Stimulated activated CD4-positive, alpha-beta T cell treated with anti-CD3 and anti-CD28 coated beads, TNF-alpha, amount 100 ng/mL, for 24 hours (primary cell): Measurements from ENCODE around the gene TRAPPC4.
"Not testable (repeated sequence)": the region's sequence is repeated elsewhere in the genome, so short reads cannot be mapped to it uniquely, and the experiment has no call there.

Source experiments
- DNase-seq, 3 experiments: peaks; one replicate each; pipeline ENCODE4 v3.0.0-alpha.2; 2020; ENCODE audit warnings: low read depth in 3 of 3

TRAPPC4 gene, protein sequence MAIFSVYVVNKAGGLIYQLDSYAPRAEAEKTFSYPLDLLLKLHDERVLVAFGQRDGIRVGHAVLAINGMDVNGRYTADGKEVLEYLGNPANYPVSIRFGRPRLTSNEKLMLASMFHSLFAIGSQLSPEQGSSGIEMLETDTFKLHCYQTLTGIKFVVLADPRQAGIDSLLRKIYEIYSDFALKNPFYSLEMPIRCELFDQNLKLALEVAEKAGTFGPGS

DNA sequence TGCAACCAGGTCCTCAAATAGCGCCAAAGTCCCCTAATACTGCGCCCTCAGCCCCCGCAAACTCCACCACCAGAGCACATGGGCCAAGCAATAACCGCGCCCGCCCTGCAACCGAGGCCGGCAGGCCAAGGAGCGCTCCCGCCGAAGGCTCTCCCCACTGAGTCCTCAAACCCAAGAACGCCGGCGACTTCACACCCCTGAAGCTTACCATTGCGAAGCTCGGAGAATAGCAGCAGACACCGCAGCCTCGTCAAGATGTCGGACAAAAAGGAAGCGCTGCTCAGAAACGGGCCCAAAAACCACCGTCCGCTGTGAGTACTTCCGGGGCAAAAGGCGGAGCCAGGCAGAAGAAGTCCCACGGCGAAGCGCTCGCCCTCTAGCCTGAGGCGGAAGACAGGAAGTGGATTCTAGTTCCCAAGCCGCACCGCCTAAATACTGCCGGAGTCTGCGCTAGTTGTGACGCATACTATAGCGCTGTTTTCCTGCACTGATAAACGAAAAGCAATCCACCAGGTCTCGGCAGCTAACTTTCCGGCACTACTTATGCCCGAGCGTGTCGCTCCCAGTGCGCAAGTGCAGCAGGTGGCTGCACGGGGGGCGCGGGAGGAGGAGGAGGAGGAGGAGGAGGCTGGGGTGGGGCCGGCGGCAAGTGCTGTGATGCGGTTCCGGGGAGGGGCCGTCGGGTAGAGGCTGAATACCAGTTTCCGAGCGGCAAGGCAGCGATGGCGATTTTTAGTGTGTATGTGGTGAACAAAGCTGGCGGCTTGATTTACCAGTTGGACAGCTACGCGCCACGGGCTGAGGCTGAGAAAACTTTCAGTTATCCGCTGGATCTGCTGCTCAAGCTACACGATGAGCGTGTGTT lies at the start of gene TRAPPC4, which contains the start of gene RPS25:
TRAPPC4 (plus strand) TSS at position 693 of the 865 bp plus-strand sequence; CDS start at position 723, 30 bp downstream.
RPS25 (minus strand) TSS at position 270 of the 865 bp plus-strand sequence; CDS start at position 211, 59 bp downstream.
- DNase-seq, result peak; percentile 90 to 94 (median 94)

DNA sequence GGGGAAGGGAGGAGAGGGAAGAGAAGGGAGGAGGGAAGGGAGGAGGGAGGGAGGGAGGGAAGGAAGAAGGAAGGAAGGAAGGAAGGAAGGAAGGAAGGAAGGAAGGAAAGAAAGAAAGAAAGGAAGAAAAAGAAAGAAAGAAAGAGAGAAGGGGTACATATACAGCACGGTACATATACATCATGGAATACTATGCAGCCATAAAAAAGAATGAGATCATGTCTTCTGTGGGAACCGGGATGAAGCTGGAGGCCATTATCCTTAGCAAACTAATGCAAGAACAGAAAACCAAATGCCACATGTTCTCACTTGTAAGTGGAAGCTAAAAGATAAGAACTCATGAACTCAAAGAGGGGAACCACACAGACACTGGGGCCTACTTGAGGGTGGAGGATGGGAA lies 49.1 kb upstream of the TRAPPC4 start:
- not testable (repeated sequence) for DNase-seq

DNA sequence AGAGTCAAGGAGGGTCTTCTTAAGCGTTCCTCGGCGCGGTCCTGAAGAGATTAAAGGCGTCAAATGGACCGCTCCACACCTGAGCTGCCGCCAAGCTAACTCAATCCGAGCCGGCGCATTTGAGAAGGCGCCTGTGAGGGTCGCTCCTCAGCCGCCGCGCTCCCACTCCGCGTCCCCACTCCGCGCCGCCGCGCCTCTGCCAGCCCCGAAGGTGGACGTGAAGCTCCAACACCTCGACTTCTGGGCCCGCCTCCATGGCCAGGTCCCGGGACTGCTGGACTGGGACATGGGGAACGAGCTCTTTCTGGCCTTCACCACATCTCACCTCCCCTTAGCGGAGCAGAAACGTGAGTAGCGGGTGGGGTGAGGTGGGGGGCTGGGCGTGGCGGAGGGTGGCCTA lies 46.9 kb upstream of the TRAPPC4 start, which contains the start of gene FOXR1:
FOXR1 (plus strand) TSS at position 116 of the 400 bp plus-strand sequence; CDS start at position 287, 171 bp downstream.
- DNase-seq, result no peak

DNA sequence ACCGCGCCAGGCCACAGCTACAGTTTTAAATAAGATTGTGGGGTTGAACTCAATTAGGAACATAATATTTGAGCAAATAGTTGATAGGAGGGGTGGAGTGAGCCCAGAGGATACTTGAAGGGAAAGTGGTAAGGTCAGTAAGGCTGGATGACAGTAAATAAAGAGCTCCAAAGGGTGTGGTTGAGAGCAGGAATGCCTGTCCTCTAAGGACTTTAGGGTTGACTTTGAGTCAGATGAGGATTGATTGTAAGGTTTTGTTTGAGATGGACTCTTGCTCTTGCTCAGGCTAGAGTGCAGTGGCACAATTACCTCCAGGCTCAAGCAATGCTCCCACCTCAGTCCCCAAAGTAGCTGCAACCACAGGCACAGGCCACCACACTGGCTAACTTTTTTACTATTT lies 44.6 kb upstream of the TRAPPC4 start:
- no peak for DNase-seq

DNA sequence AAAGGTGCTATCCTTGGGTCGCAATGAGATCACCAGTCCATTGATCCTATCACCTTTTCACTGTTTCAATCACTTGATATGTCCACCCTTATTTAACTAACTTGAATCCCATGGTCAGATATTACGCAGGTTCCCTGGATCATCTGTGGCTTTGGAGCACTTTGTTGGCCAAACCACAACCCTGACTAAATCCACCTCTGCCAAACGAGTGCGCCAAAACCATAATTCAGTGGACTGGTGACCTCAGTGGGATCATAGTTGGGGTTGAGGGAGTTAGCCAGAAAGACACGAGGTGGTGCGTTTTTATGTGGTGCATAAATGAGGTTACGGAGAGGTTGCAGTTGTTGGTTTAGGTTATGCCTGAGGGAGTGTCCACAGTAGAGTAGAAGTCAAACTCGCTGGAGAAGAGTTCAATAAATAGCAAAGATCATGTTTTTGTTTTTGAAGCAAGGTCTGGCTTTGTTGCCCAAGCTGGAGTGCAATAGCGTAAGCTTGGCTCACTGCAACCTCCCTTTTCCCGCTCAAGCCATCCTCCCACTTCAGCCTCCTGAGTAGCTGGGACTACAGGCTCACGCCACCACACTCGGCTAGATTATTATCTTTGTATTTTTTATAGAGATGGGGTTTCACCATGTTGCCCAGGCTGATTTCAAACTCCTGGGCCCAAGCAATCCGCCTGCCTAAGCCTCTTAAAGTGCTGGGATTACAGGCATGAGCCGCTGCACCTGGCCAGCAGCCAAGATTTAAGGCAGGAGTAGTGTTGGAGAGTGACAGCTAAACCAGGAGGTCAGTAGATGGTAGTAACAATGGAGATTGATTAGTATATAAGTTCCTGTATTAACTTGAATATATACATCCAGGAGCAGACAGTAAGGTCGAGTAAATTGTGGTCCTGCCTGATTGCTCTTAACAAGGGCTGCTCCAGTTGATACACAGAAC lies 42.5 kb upstream of the TRAPPC4 start:
- no peak for DNase-seq

DNA sequence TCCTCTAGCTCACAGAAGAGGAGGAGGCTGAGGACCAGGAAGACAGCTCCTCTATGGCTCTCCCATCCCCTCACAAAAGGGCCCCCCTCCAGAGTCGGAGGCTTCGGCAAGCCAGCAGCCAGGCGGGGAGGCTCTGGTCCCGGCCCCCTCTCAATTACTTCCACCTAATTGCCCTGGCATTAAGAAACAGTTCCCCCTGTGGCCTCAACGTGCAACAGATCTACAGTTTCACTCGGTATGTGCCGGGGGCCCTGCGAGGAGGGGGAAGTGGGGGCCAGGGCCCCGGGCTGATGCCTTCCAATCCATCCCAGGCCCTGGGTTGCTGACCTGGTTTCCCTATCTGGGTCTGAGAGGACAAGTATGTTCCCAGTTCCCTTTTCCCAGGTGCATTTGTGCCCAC lies 39.1 kb upstream of the TRAPPC4 start:
- no peak for DNase-seq

DNA sequence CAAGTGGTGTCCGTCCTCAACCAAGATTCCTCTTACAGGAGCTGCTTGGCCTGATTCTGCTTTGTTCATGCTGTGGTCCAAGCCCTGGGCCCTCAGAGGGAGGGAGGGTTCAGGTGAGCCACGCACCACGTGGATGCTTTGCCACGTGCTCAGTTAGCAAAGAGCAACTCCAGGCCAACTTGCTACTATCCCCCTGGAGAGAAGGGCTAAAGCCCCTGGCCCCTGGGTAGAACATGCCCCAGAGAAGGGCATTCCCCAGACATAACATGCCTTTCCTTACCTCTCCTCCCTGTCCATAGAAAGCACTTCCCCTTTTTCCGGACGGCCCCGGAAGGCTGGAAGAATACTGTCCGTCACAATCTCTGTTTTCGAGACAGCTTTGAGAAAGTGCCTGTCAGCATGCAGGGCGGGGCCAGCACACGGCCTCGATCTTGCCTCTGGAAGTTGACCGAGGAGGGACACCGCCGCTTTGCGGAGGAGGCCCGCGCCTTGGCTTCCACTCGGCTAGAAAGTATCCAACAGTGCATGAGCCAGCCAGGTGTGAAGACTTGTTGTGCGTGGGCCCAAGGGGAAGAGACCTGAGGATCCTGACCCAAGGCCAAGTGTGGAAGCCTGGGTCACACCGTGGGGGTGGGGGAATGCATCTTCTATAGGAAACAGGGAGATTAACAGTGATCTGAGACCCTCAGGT lies 38.2 kb upstream of the TRAPPC4 start:
- DNase-seq, result no peak

DNA sequence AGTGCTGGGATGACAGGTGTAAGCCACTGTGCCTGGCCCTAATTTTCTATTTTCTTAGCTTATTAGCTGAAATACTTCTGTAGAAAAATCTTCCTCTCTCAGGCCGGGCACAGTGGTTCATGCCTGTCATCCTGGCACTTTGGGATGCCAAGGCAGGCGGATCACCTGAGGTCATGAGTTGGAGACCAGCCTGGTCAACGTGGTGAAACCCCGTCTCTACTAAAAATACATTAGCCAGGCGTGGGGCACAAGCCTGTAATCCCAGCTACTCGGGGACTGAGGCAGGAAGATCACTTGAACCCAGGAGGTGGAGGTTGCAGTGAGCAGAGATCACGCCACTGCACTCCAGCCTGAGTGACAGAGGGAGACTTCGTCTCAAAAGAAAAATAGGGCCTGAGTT lies 34.2 kb upstream of the TRAPPC4 start:
- DNase-seq, result not testable (repeated sequence)

DNA sequence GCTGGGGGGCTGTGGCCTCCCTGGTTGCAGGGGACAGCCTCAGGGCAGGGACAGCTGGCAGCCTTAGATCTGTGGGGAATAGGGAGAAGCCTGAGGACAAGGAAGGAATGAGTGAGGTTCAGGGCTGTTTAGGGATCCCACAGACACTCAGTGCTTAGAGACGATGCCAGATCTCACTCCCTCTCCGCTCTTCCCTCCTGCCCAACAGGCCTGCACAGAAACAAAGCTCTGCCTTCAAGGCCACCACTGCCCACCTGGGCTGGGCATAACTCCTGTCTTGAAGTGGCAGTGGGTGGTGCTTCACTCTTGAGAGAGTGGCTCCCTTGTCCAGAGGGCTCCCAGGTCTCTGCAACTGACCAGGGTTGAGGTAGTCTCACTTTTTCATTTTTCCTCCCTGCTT lies 33.7 kb upstream of the TRAPPC4 start:
- DNase-seq, result no peak

DNA sequence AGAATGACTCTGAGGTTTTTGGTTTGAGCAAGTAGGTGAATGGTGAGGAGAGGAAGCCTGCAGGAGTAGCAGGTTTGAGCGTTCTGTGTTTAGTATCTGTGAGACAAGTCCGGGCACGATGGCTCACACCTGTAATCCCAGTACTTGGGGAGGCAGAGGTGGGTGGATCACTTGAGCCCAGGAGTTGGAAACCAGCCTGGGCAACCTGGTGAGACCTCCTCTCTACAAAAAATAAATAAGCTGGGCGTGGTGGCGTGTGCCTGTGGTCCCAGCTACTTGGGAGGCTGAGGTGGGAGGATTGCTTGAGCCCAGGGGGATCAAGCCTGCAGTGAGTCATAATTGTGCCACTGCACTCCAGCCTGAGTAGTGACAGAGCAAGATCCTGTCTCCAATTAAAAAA lies 30.3 kb upstream of the TRAPPC4 start:
- DNase-seq, result no peak

DNA sequence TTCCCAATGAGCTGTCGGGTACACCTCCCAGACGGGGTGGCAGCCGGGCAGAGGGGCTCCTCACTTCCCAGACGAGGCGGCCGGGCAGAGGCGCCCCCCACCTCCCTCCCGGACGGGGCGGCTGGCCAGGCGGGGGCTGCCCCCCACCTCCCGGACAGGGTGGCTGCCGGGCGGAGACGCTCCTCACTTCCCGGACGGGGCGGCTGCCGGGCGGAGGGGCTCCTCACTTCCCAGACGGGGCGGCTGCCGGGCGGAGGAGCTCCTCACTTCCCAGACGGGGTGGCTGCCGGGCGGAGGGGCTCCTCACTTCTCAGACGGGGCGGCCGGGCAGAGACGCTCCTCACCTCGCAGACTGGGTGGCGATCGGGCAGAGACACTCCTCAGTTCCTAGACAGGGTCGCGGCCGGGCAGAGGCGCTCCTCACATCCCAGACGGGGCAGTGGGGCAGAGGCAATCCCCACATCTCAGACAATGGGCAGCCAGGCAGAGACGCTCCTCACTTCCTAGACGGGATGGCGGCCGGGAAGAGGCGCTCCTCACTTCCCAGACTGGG lies 27.0 kb upstream of the TRAPPC4 start:
- not testable (repeated sequence) for DNase-seq

DNA sequence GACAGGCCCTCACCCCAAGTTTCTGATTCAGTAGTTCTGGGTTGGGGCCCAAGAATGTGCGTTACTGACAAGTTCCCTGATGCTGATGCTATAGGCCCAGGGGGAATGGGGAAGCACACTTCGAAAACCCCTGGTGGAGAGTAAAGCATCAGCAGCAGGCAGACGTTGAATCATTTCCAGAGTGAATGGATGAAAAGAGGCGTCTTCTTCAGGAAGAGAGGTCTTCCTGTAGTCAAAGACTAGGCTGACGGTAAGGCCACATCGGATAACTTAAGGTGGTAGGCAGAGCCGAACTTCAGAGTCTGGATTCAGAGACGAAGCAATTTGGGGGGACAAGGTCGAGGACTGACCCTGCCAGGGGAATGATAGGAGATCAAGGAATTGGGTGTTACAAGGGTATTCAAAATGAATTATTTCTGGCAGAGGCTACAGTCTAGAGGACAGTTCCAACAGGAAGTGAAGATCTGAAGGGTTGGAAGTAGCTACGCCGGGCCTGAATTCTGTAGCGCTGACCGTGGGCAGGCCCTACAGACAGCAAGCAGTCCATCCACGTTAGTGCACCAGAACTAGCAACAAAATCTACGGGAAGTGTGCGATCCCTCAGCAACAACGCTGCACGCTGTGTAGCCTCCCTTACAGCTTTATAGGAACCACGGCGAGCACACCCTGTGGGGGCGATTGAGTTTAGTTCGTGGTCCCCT lies 21.5 kb upstream of the TRAPPC4 start:
- peak in 1 of 3 experiments; percentile 35 for DNase-seq

DNA sequence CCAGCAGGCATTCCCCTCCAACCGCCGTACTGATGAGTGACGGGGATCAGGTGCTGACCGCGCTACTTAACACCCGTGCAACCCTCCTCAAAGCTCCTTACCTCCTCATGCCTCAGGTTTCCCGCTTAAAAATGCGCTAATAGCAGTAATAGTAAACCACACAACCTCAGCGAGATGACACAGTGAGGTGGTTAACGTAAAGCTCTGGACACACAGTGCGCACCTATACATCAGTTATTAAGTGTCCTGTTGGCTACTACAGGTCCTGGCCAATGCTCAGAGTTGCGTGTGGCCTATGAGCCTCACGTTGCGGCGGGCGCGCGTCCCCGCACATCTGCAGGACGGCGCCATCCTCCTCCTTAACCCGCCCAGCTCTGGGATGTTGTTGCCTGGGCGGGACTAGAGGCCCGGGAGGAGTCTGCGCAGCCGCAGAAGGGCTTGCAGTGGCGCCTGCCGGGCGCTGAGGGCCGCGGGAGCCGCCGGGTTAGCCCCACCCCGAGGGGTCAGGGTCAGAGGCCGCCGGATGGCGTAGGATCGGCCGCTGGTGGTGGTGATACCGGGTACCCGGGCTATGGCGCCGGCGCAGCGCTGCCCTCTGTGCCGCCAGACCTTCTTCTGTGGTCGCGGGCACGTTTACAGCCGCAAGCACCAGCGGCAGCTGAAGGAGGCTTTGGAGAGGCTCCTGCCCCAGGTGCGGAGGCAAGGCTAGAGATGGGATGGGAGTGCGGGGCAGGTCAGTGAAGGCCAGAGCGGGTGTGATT lies 20.8 kb upstream of the TRAPPC4 start, which contains the start of gene CENATAC:
CENATAC (plus strand) TSS at position 512 of the 761 bp plus-strand sequence; CDS start at position 572, 60 bp downstream.
- peak; percentile 89 to 96 (median 92) for DNase-seq

DNA sequence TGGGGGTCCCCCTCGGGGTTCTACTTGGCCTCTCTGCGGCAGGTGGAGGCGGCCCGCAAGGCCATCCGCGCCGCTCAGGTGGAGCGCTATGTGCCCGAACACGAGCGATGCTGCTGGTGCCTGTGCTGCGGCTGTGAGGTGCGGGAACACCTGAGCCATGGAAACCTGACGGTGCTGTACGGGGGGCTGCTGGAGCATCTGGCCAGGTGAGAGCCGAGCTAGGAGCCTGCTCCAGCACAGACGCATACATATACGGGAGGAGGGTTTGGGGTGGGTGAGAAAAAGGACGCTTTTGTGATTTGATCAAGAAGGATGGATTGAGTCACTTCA lies 20.2 kb upstream of the TRAPPC4 start:
- DNase-seq, result peak in 1 of 3 experiments; percentile 16

DNA sequence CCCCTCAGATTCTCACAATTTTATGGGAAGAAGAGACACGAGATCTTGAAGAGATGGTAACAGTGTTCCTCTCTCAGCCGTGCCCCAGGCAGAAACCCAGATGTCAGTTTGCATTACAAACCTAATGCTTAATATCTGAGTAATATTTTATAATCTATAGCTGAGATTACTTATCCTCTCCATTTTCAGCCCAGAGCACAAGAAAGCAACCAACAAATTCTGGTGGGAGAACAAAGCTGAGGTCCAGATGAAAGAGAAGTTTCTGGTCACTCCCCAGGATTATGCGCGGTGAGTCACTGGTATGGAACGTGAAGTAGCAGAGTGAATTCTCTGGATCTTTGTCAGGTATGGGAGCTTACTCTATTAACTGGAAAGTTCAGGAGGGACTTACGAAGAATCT lies 19.7 kb upstream of the TRAPPC4 start:
- DNase-seq, result no peak

DNA sequence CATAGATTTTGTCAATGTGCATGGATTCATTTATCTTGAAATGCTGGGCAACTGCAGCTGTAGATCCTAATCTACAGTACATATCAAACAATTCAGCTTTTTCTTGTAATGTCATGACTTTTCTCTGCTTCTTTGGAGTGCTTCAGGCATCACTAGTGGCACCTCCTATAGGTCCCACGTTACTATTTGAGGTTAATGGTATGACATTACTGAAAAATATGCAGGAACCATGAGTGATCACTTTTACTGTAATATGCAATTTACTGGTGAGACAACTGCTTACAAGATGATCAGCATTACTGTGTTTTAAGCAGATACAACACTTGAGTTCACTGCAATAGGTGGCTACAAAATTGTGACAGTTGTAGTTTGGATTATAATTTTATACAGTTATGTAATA lies 17.7 kb upstream of the TRAPPC4 start:
- no peak for DNase-seq

DNA sequence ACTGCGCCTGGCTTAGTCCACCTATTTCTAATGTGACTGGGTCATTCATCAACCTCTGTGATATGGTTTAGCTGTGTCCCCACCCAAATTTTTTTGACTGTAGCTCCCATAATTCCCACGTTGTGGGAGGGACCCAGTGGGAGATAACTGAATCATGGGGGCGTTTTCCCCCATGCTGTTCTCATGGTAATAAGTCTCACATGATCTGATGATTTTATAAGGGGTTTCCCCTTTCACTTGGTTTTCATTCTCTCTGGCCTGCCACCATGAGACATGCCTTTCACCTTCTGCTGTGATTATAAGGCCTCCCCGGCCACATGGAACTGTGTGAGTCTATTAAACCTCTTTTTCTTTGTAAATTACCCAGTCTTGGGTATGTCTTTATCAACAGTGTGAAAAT lies 11.9 kb upstream of the TRAPPC4 start:
- no peak for DNase-seq

DNA sequence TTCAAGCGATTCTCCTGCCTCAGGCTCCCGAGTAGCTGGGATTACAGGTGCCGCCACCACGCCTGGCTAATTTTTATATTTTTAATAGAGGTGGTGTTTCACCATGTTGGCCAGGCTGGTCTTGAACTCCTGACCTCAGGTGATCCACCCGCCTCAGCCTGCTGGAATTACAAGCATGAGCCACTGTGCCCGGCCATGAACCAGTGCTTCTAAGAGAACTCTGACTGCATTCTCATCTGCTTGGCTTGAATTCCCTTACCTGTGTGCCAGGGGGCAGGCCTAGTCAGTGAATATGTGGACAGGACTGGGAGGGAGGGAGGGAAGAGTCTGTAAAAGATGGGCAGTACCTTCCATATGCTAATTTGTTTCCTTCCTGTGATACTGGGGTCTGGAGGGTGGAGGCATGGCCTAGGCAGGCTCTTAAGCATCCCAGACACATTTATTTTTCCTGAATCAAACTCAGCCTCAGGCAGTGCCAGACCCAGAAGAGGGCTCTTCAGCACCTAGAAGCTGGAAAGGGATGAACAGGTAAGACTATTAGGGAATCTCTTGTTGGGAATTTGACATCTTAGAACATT lies 7.0 kb upstream of the TRAPPC4 start:
- no peak for DNase-seq

DNA sequence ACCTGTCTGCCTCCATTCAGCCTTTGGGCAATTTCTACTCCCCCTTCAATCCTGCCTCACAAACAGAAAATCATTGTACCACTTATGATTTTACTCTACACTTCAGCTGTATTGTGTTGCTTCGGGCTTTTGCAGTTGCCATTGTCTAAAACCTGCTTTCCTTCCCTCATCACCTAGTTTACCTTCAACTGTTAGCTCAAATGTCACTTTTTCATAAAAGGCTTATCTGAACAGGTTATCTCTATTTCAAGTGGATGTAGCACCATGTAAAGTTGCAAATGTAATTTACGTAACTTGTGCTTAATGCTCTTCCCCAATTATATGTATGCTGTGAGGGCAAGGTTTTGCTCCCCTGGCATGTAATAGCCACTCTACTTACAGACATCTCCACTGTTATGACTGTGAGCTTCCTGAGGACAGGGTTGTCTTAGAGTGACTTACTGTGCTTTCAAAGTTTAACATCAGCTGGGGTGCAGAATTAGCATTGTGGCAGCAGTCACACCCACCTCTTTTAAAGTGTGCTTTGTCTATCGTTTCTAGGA lies 5.9 kb upstream of the TRAPPC4 start:
- DNase-seq, result no peak
